Activated CD4-positive, alpha-beta T cell treated with anti-CD3 and anti-CD28 coated beads for 36 hours (primary cell): ENCODE data around the gene SRRD. TPM values are rescaled to one million over a fixed set of nuclear protein-coding genes. Genes with fewer than 3 reads are reported as not detected.
"Not testable (repeated sequence)": the region's sequence is repeated elsewhere in the genome, so short reads cannot be mapped to it uniquely, and the experiment has no call there.

ENCODE experiments used
- ATAC-seq: fragments of 200-7000 bp; cut with Tn5 transposase; one replicate; pipeline ENCODE4 v1.10.0; 2021; ENCODE audit warnings: mild to moderate bottlenecking, moderate library complexity
- CTCF ChIA-PET: fragments of 350-600 bp; sonication (Branson Sonifier 250); formaldehyde crosslinking; loops from one replicate; lab custom pipeline; 2021; ENCODE audit warnings: antibody characterized with exemption; lab: Charles Lee
- POLR2A ChIA-PET: fragments of 350-600 bp; sonication (Branson Sonifier 250); formaldehyde crosslinking; loops from one replicate; lab custom pipeline; 2021; ENCODE audit warnings: antibody characterized with exemption, inconsistent platforms; lab: Charles Lee
- DNase-seq: peaks from one replicate; pipeline ENCODE4 v3.0.0-alpha.2; 2020
- H3K27ac Mint-ChIP-seq: one replicate; pipeline ENCODE4 v1.8.0; 2021; ENCODE audit warnings: mixed read lengths
- H3K27me3 Mint-ChIP-seq: one replicate; pipeline ENCODE4 v1.8.0; 2021; ENCODE audit warnings: mixed read lengths
- H3K36me3 Mint-ChIP-seq: one replicate; pipeline ENCODE4 v1.8.0; 2021; ENCODE audit warnings: low read depth, mixed read lengths
- H3K4me1 Mint-ChIP-seq: one replicate; pipeline ENCODE4 v1.8.0; 2021; ENCODE audit warnings: mixed read lengths
- H3K4me3 Mint-ChIP-seq: one replicate; pipeline ENCODE4 v1.8.0; 2021; ENCODE audit warnings: mild to moderate bottlenecking, moderate library complexity, mixed read lengths
- H3K9me3 Mint-ChIP-seq: one replicate; pipeline ENCODE4 v1.8.0; 2021; ENCODE audit warnings: low read depth, mixed read lengths
- intact Hi-C, 2 experiments: fragments of 100-400 bp; cut with DNase I in 1 of 2; cut with micrococcal nuclease in 1 of 2; formaldehyde crosslinking; loops; one replicate each; pipeline versions ENCODE4 v1.14.2 to v1.15.1; 2022 to 2024; cut with DNase I, micrococcal nuclease
- total RNA-seq, 2 experiments: library from RNA; stranded (reverse); gene quantifications; one replicate each; pipeline ENCODE4 v1.2.3, GENCODE V29; 2021

The SRRD gene
- 10 to 100 TPM; 17.5 to 28.5 TPM for total RNA-seq

- CTCF ChIA-PET, result interaction anchor here (0.7 to 5.7 kb wide), 10 partner anchors 10 to 681 kb away, joined by 3 to 27 read pairs (median 3); no protein-coding TSS in a partner anchor
- Mint-ChIP-seq H3K4me1 (peaks cover 66% of the 10 kb centered on the region), H3K27ac (peak within 1 kb of the TSS; percentile 95), H3K27me3 (no peaks in the 10 kb centered on the region), H3K36me3 (peaks cover 30% of the 10 kb centered on the region), H3K9me3 (no peaks in the 10 kb centered on the region), H3K4me3 (peak within 1 kb of the TSS; percentile 82)
- intact Hi-C loops, result loop anchor here (1.0 to 2.0 kb wide), 12 partner anchors 29 to 1436 kb away; partner anchors contain the start of genes ASPHD2 (in 2 of the 2), TFIP11 (in 2 of the 2), PITPNB (in 1 of the 2) and TPST2 (in 1 of the 2)
- DNase-seq (peak; percentile 95), ATAC-seq (peak; percentile 75)
- POLR2A ChIA-PET, result interaction anchor here (0.7 to 1.4 kb wide), 7 partner anchors 19 to 189 kb away, joined by 3 to 11 read pairs (median 3); partner anchors contain the start of gene TFIP11
Observed at GRCh38 chr22:26483439-26484359, at the start of gene SRRD, which contains the start of gene HPS4. SRRD (plus strand) TSS chr22:26483877; CDS start chr22:26483891, 14 bp downstream. HPS4 (minus strand) TSS chr22:26483783; CDS start chr22:26481762, 2,021 bp downstream.

- H3K9me3 Mint-ChIP-seq, result no peaks in the 10 kb centered on the region
- DNase-seq (no peak), ATAC-seq (no peak)
- H3K4me3 Mint-ChIP-seq, result no peak overlapping the region
- intact Hi-C loops, result no loop called here
- POLR2A ChIA-PET, result no interaction called here
- CTCF ChIA-PET, result interaction anchor here (1.5 kb wide), 2 partner anchors 15 to 34 kb away, joined by 3 read pairs; no protein-coding TSS in a partner anchor
- H3K4me1 Mint-ChIP-seq, result peaks cover 46% of the 10 kb centered on the region
- no peaks in the 10 kb centered on the region for H3K27me3 Mint-ChIP-seq
- H3K36me3 Mint-ChIP-seq, result peaks cover 26% of the 10 kb centered on the region
- no peak overlapping the region for H3K27ac Mint-ChIP-seq
Observed at GRCh38 chr22:26435327-26436093, 48.2 kb upstream of the SRRD start.

GRCh38 chr22:26436903-26437515 lies 46.7 kb upstream of the SRRD start:
- Mint-ChIP-seq H3K4me1 (peaks cover 31% of the 10 kb centered on the region), H3K9me3 (no peaks in the 10 kb centered on the region), H3K36me3 (peaks cover 26% of the 10 kb centered on the region), H3K4me3 (no peak overlapping the region), H3K27ac (no peak overlapping the region), H3K27me3 (no peaks in the 10 kb centered on the region)
- DNase-seq (no peak), ATAC-seq (no peak)
- ChIA-PET CTCF (interaction anchor here (0.7 to 1.5 kb wide), 4 partner anchors 24 to 102 kb away, joined by 3 to 5 read pairs (median 3); no protein-coding TSS in a partner anchor), POLR2A (no interaction called here)
- intact Hi-C loops, result no loop called here

- CTCF ChIA-PET, result interaction anchor here (0.7 to 1.6 kb wide), 4 partner anchors 24 to 71 kb away, joined by 3 to 5 read pairs (median 3); no protein-coding TSS in a partner anchor
Observed at GRCh38 chr22:26437694-26438392, 45.8 kb upstream of the SRRD start.

GRCh38 chr22:26438776-26439175 lies 44.9 kb upstream of the SRRD start:
- H3K36me3 Mint-ChIP-seq, result peaks cover 23% of the 10 kb centered on the region
- POLR2A ChIA-PET, result not testable (repeated sequence)

More at GRCh38 chr22:26437694-26438392, 45.8 kb upstream of the SRRD start:
- no peaks in the 10 kb centered on the region for H3K27me3 Mint-ChIP-seq
- H3K4me1 Mint-ChIP-seq, result peaks cover 23% of the 10 kb centered on the region
- intact Hi-C loops, result no loop called here
- H3K36me3 Mint-ChIP-seq, result peaks cover 25% of the 10 kb centered on the region
- no peak overlapping the region for H3K4me3 Mint-ChIP-seq
- H3K27ac Mint-ChIP-seq, result no peak overlapping the region
- no peak for DNase-seq
- no peaks in the 10 kb centered on the region for H3K9me3 Mint-ChIP-seq
- POLR2A ChIA-PET, result no interaction called here
- no peak for ATAC-seq

GRCh38 chr22:26439559-26439958 lies 44.1 kb upstream of the SRRD start:
- H3K27ac Mint-ChIP-seq, result no peak overlapping the region
- ChIA-PET POLR2A (no interaction called here), CTCF (no interaction called here)
- intact Hi-C loops, result no loop called here
- no peak overlapping the region for H3K4me3 Mint-ChIP-seq
- H3K4me1 Mint-ChIP-seq, result peaks cover 18% of the 10 kb centered on the region
- ATAC-seq (no peak), DNase-seq (no peak)
- no peaks in the 10 kb centered on the region for H3K9me3 Mint-ChIP-seq
- H3K27me3 Mint-ChIP-seq, result no peaks in the 10 kb centered on the region
- peaks cover 19% of the 10 kb centered on the region for H3K36me3 Mint-ChIP-seq

More at GRCh38 chr22:26438776-26439175, 44.9 kb upstream of the SRRD start:
- H3K4me1 Mint-ChIP-seq, result peaks cover 21% of the 10 kb centered on the region
- H3K27ac Mint-ChIP-seq, ATAC-seq, intact Hi-C loops, DNase-seq, H3K4me3 Mint-ChIP-seq, H3K9me3 Mint-ChIP-seq, H3K27me3 Mint-ChIP-seq: not testable (repeated sequence)
- CTCF ChIA-PET, result interaction anchor here (0.6 to 1.6 kb wide), 2 partner anchors 41 to 239 kb away, joined by 3 to 4 read pairs; no protein-coding TSS in a partner anchor

GRCh38 chr22:26442086-26442756 lies 41.5 kb upstream of the SRRD start:
- Mint-ChIP-seq H3K27ac (no peak overlapping the region), H3K4me1 (no peaks in the 10 kb centered on the region), H3K36me3 (peaks cover 8% of the 10 kb centered on the region), H3K27me3 (no peaks in the 10 kb centered on the region), H3K4me3 (no peak overlapping the region), H3K9me3 (no peaks in the 10 kb centered on the region)
- intact Hi-C loops, result no loop called here
- no peak for ATAC-seq
- ChIA-PET POLR2A (no interaction called here), CTCF (interaction anchor here (0.8 kb wide), 1 partner anchor 68 kb away, joined by 3 read pairs; no protein-coding TSS in a partner anchor)
- DNase-seq, result no peak

- Mint-ChIP-seq H3K27me3 (no peaks in the 10 kb centered on the region), H3K27ac (no peak overlapping the region), H3K36me3 (peaks cover 8% of the 10 kb centered on the region), H3K9me3 (no peaks in the 10 kb centered on the region), H3K4me3 (no peak overlapping the region), H3K4me1 (no peaks in the 10 kb centered on the region)
- no peak for ATAC-seq
- DNase-seq, result no peak
- ChIA-PET CTCF (interaction anchor here (0.6 kb wide), 1 partner anchor 1047 kb away, joined by 3 read pairs; no protein-coding TSS in a partner anchor), POLR2A (interaction anchor here (0.5 kb wide), 1 partner anchor 13 kb away, joined by 3 read pairs; no protein-coding TSS in a partner anchor)
- intact Hi-C loops, result no loop called here
Observed at GRCh38 chr22:26443901-26444690, 39.6 kb upstream of the SRRD start.

GRCh38 chr22:26444777-26445176 lies 38.9 kb upstream of the SRRD start:
- no peak overlapping the region for H3K4me3 Mint-ChIP-seq
- peaks cover 8% of the 10 kb centered on the region for H3K36me3 Mint-ChIP-seq
- CTCF ChIA-PET, result no interaction called here
- DNase-seq (no peak), ATAC-seq (no peak)
- H3K9me3 Mint-ChIP-seq, result no peaks in the 10 kb centered on the region
- no peak overlapping the region for H3K27ac Mint-ChIP-seq
- intact Hi-C loops, result no loop called here
- POLR2A ChIA-PET, result no interaction called here
- H3K4me1 Mint-ChIP-seq, result no peaks in the 10 kb centered on the region
- no peaks in the 10 kb centered on the region for H3K27me3 Mint-ChIP-seq
